GM12891 (cell line): Measurements from ENCODE around the gene ANO10.
"Not testable (repeated sequence)": the region's sequence is repeated elsewhere in the genome, so short reads cannot be mapped to it uniquely, and the experiment has no call there.

ENCODE experiments used
- DNase-seq: peaks from one replicate; pipeline ENCODE4 v3.0.0; 2011; ENCODE audit warnings: low spot score; ENCODE audit not compliant: insufficient read length
- FAIRE-seq: peaks from 2 replicates; lab custom pipeline; 2011; peaks lifted over from hg19 to GRCh38; lab: Jason Lieb, UNC
- PAX5 ChIP-seq: IDR thresholded peaks from 2 replicates; pipeline ENCODE4 v1.6.1; 2011; ENCODE audit warnings: low read length, moderate library complexity, mild to moderate bottlenecking; ENCODE audit not compliant: insufficient read depth, severe bottlenecking
- POLR2A ChIP-seq: IDR thresholded peaks from 2 replicates; pipeline ENCODE4 v1.6.1; 2011; ENCODE audit warnings: low read depth, low read length, control low read depth
- POLR2AphosphoS5 ChIP-seq: IDR thresholded peaks from 2 replicates; pipeline ENCODE4 v1.6.1; 2011; ENCODE audit warnings: low read depth, low read length, control low read depth
- POU2F2 ChIP-seq: IDR thresholded peaks from 2 replicates; pipeline ENCODE4 v1.6.1; 2011; ENCODE audit warnings: low read depth, mild to moderate bottlenecking, control low read depth, low read length, moderate library complexity
- SPI1 ChIP-seq: IDR thresholded peaks from 2 replicates; pipeline ENCODE4 v1.6.1; 2011; ENCODE audit warnings: low read depth, low read length, control low read depth
- TAF1 ChIP-seq: IDR thresholded peaks from 2 replicates; pipeline ENCODE4 v1.6.1; 2011; ENCODE audit warnings: low read depth, low read length, control low read depth

The ANO10 gene

DNA sequence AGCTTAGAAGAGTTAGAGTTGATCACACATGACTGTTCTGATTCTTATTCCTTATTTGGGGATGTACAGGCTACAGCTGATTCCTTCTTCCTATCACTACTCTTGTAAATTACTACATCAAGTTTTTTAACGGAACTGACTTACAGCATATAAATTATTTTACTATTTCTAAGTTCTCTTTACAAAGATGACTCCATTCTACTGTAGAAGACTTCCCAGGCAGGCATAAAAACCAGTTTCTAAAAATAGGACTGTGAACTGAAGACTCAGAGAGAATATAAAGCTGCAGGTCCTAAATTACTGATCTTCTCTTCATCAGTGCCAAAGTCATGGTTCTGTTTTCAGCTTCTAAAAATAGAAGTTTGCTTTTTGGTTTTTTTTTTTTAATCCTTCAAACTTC lies 38.9 kb downstream of the ANO10 start:
- FAIRE-seq: no peak
- DNase-seq: no peak
- TF ChIP-seq POLR2A (no peak), POLR2AphosphoS5 (no peak), POU2F2 (no peak), PAX5 (no peak), TAF1 (no peak)

DNA sequence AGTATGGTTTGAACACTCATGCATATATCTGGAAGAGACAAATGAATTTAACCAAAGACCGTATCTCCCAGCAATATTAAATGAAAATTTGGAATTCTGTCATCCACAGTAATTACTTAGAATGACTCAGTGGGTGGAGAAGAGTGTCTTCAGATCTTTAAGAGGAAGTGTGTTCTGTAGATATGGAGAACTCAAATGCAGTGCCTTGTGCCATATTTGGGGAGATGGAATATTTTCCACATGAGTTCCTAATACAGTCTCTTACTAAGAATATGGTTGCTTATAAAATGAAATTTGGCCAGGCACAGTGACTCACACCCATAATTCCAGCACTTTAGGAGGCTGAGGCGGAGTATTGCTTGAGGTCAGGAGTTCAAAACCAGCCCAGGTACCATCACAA lies 40.5 kb downstream of the ANO10 start:
- no peak for DNase-seq
- no peak for TF ChIP-seq POLR2A
- no peak for TF ChIP-seq POU2F2
- TF ChIP-seq POLR2AphosphoS5: no peak
- no peak for TF ChIP-seq PAX5
- no peak for TF ChIP-seq TAF1
- no peak for TF ChIP-seq SPI1

GRCh38 chr3:43580181-43580580 lies 41.6 kb downstream of the ANO10 start:
- DNase-seq: no peak
- no peak for FAIRE-seq
- TF ChIP-seq POU2F2 (no peak), TAF1 (no peak), PAX5 (no peak), POLR2A (no peak), POLR2AphosphoS5 (no peak), SPI1 (no peak)

More for the DNA sequence above, 40.5 kb downstream of the ANO10 start:
- no peak for FAIRE-seq

- FAIRE-seq (no peak), DNase-seq (no peak)
- TF ChIP-seq POLR2AphosphoS5: no peak
- TF ChIP-seq POLR2A: no peak
- TF ChIP-seq SPI1: no peak
- TF ChIP-seq POU2F2: no peak
- TF ChIP-seq PAX5: no peak
- no peak for TF ChIP-seq TAF1
These were observed 48.2 kb downstream of the ANO10 start for GRCh38 chr3:43573576-43573975.

DNA sequence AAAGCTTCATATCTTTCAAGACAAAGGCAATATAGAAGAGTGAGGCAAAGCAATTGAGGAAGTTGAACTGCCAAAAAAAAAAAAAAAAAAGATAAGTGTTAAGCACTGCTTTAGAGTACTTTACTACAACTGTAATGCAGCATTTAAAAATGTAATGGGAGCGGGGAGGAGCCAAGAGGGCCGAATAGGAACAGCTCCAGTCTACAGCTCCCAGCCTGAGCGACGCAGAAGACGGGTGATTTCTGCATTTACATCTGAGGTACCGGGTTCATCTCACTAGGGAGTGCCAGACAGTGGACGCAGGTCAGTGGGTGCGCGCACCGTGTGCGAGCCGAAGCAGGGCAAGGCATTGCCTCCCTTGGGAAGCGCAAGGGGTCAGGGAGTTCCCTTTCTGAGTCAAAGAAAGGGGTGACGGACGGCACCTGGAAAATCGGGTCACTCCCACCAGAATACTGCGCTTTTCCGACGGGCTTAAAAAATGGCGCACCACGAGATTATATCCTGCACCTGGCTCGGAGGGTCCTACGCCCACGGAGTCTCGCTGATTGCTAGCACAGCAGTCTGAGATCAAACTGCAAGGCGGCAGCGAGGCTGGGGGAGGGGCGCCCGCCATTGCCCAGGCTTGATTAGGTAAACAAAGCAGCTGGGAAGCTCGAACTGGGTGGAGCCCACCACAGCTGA lies 56.0 kb downstream of the ANO10 start:
- FAIRE-seq, DNase-seq: not testable (repeated sequence)

DNA sequence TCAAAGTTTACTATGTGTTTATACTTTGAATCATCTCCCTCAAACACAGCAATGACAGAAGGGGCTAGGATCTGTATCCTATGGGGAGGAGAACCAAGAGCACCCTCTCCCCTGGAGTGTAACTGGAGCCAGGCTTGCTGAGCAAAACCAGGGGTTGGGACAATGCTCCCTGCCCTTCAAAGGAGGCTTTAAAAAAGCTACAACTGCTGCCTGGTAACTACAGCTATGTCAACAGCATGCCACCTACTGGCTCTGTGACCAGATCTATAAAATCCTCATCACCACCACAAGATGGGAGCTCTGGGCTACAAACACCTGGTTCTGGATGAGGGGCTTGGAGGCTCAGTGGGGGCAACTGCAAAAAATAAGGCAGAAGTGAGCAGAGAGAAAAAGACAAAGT lies 61.9 kb downstream of the ANO10 start:
- DNase-seq: no peak
- TF ChIP-seq POLR2AphosphoS5: no peak
- TF ChIP-seq TAF1: no peak
- no peak for FAIRE-seq

DNA sequence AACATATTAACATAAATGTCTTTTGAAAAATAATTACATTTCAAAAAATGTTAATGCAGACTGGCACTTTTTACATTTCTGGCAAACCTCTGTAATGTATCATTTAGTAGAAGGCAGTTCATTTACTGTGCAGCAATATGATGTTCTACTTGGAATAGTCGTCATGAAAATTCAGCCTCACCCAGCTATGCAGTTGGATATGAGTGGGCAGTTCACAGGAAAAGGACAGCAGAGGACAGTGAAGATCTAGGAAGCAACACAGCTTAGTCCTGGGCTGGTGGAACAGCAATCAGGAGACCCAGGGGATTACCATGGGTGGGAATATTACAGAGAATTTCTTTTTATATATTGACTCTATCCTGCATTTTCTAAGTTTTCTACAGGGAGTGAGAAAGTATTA lies 63.6 kb downstream of the ANO10 start:
- no peak for DNase-seq
- FAIRE-seq: no peak
- no peak for TF ChIP-seq SPI1
- no peak for TF ChIP-seq POU2F2
- no peak for TF ChIP-seq PAX5
- no peak for TF ChIP-seq TAF1
- TF ChIP-seq POLR2A: no peak
- no peak for TF ChIP-seq POLR2AphosphoS5

DNA sequence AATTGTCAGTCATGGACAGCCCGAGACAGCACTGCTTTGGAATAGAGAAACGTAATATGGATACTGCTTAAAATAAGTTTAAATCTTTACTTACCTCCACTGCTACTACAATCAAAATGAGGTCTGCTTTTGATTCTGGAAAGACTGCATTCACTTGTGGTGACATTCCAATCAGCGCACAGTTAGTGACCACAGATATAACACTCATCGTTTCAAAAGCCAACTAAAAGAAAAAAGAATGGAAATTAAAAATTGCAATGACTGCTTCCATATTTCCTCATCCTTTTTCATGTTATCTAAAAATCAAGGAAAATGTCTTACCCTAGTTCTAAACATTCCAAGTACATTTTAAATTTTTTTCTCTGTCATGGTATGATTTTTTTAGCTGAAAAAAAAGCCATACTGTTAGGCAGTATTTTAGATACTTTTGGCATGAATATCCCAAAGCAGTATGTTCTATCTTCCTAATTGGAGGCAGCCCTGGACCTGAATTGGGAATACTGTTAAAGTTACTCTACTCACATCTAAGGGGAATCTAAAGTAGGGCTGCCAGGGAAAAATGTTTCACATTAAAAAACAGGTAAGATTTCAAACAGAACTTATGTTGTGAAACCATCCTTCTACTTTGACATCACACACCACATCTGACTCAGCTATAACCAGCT lies 72.1 kb downstream of the ANO10 start:
- TF ChIP-seq SPI1 (no peak), POU2F2 (no peak), PAX5 (no peak), POLR2AphosphoS5 (no peak), POLR2A (no peak), TAF1 (no peak)
- FAIRE-seq (no peak), DNase-seq (no peak)

GRCh38 chr3:43544277-43544676 lies 77.5 kb downstream of the ANO10 start:
- peak; percentile 91 for FAIRE-seq

GRCh38 chr3:43542328-43543043 lies 79.3 kb downstream of the ANO10 start:
- DNase-seq: no peak
- FAIRE-seq: no peak
- TF ChIP-seq PAX5 (no peak), POLR2AphosphoS5 (no peak), SPI1 (0 out of 2 replicates have a peak, but pooled peaks have one; percentile 5)

More at GRCh38 chr3:43544277-43544676, 77.5 kb downstream of the ANO10 start:
- DNase-seq: not testable (repeated sequence)

DNA sequence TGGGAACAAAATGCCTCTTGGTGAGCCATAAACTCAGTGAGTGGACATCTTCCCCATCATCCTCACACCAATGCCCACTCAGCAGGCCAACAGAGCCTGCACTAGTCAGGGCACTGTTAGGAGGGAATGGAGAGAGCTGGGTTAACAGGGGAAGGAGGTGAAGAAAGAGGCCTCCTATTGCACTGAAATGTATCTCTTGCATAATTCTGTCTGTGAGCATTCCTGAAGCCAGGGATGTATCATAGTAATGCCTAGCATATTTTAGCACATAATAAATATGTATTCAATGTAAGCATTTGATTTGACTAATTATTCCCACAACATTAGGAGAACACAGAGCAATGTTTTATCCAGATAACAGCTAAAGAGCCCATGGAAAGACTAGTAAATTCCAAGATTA lies 81.2 kb downstream of the ANO10 start:
- no peak for FAIRE-seq
- no peak for TF ChIP-seq PAX5
- no peak for TF ChIP-seq POU2F2
- no peak for TF ChIP-seq SPI1
- no peak for TF ChIP-seq POLR2A
- no peak for TF ChIP-seq TAF1
- no peak for TF ChIP-seq POLR2AphosphoS5
- DNase-seq: no peak
